Activated CD8-positive, alpha-beta memory T cell treated with anti-CD3 and anti-CD28 coated beads, Interleukin-2, amount 50 U/mL, for 48 hours (primary cell): Measurements from ENCODE around the gene IL31.

Experiments
- DNase-seq: peaks from one replicate; pipeline ENCODE4 v3.0.0-alpha.2; 2020

Gene IL31

GRCh38 chr12:122126713-122127597, 47.1 kb downstream of the IL31 start:
- DNase-seq = no peak

GRCh38 chr12:122126342-122126635, 47.7 kb downstream of the IL31 start:
- no peak for DNase-seq

- DNase-seq = no peak
Measured at GRCh38 chr12:122125452-122126341, 48.3 kb downstream of the IL31 start.

- no peak for DNase-seq
Measured at GRCh38 chr12:122124370-122124769, 49.7 kb downstream of the IL31 start.

GRCh38 chr12:122123761-122124145, 50.3 kb downstream of the IL31 start:
- DNase-seq = no peak

GRCh38 chr12:122123051-122123760, 50.8 kb downstream of the IL31 start:
- DNase-seq = peak; percentile 85
